NCI-H146 (cell line): ENCODE measurements around the gene AFAP1L1.
"Not testable (repeated sequence)": the region's sequence is repeated elsewhere in the genome, so short reads cannot be mapped to it uniquely, and the experiment has no call there.

Experiments
- DNase-seq: peaks from one replicate; lab custom pipeline; 2025; lab: John Stamatoyannopoulos, UW

The AFAP1L1 gene

GRCh38 chr5:149391076-149391475, 119.4 kb downstream of the AFAP1L1 start:
- DNase-seq = not testable (repeated sequence)
